Measurements from ENCODE around the gene PLA2G2D.

Gene PLA2G2D

DNA sequence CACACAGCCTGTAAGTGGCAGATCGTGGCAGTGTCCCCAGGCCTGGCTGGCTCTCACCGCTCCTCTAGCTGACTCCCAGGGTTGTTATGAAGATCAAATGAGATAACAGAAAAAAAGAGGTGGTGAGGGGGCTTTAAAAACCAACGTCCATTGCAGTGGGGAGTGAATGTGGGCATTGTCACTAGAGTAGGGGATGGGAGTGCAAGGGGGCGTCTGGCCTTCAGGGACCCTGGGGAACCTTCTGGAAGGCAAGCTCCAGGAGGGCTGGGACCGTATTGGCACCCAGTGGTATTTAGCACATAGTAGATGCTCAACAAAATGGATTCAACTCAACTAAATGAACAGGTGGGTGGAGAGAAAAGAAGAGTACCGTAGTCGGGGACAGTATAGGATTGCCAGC, 3.4 kb downstream of the PLA2G2D start:
- TF ChIP-seq, protein P1, sequence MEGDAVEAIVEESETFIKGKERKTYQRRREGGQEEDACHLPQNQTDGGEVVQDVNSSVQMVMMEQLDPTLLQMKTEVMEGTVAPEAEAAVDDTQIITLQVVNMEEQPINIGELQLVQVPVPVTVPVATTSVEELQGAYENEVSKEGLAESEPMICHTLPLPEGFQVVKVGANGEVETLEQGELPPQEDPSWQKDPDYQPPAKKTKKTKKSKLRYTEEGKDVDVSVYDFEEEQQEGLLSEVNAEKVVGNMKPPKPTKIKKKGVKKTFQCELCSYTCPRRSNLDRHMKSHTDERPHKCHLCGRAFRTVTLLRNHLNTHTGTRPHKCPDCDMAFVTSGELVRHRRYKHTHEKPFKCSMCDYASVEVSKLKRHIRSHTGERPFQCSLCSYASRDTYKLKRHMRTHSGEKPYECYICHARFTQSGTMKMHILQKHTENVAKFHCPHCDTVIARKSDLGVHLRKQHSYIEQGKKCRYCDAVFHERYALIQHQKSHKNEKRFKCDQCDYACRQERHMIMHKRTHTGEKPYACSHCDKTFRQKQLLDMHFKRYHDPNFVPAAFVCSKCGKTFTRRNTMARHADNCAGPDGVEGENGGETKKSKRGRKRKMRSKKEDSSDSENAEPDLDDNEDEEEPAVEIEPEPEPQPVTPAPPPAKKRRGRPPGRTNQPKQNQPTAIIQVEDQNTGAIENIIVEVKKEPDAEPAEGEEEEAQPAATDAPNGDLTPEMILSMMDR (IDR thresholded peaks at IDR 0.05; ENCODE audit: insufficient read depth, low read depth, low read length, missing control alignments): no peak
- no peak for DNase-seq (ENCODE audit: low read depth)
- H3K4me3 ChIP-seq (ENCODE audit: low read depth, low read length): no peak overlapping the region

- TF ChIP-seq, protein P1 (IDR thresholded peaks at IDR 0.05; ENCODE audit: insufficient read depth, low read depth, low read length, missing control alignments): no peak
- no peak for DNase-seq (ENCODE audit: low read depth)
- H3K4me3 ChIP-seq (ENCODE audit: low read depth, low read length): no peak overlapping the region
Observed at GRCh38 chr1:20115479-20115878, 3.9 kb downstream of the PLA2G2D start.

DNA sequence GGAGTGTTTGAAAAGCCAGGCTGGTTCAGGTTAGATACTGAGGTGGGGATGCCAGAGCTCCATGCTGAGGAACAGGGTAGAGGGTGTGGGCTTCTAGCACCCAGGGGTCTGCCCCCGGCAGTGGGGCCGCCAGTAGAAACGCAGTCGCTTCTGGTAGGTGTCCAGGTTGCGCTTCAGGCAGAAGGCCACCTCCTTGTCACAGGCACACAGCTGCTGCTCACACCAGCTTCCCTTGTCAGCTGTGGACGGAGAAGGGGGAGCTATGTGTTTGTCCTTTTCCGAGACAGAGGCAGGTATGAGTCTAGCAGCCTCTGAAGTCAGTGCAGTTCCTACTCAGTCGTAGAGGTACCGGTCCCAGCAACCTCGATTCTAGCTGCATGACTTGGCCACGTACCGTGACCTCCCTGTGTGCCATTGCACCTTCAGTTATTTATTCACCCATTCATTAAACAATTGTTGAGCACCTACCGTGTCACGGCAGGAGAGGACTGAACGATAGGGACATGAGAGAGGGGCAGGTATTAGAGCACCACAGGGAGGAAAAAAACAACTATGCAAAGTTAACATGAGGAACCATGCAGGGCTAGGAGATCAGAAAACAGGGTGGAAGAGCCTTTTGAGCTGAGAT, 5.2 kb downstream of the PLA2G2D start:
- H3K4me3 ChIP-seq (ENCODE audit: low read depth, low read length): no peak overlapping the region
- DNase-seq (ENCODE audit: low read depth): no peak
- TF ChIP-seq, protein P1 (IDR thresholded peaks at IDR 0.05; ENCODE audit: insufficient read depth, low read depth, low read length, missing control alignments): no peak

- DNase-seq (ENCODE audit: low read depth): no peak
- H3K4me3 ChIP-seq (ENCODE audit: low read depth, low read length): no peak overlapping the region
- TF ChIP-seq, protein P1 (IDR thresholded peaks at IDR 0.05; ENCODE audit: insufficient read depth, low read depth, low read length, missing control alignments): no peak
Observed at GRCh38 chr1:20112279-20113000, 6.9 kb downstream of the PLA2G2D start.

DNA sequence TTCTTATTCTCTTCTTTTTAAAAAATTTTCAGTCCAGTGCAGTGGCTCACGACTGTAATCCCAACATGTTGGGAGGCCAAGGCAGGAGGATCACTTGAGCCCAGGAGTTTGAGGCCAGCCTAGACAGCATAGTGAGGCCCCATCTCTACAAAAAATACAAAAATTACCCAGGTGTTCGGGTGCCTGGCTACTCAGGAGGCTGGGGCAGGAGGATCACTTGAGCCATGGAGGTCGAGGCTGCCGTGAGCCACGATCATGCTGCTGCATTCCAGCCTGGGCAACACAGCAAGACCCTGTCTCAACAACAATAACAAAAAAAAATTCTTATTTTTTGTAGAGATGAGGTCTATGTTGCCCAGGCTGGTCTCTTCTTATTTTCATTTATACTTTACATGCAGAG, 7.9 kb downstream of the PLA2G2D start:
- DNase-seq (ENCODE audit: low read depth): no peak
- TF ChIP-seq, protein P1 (IDR thresholded peaks at IDR 0.05; ENCODE audit: insufficient read depth, low read depth, low read length, missing control alignments): no peak
- no peak overlapping the region for H3K4me3 ChIP-seq (ENCODE audit: low read depth, low read length)

DNA sequence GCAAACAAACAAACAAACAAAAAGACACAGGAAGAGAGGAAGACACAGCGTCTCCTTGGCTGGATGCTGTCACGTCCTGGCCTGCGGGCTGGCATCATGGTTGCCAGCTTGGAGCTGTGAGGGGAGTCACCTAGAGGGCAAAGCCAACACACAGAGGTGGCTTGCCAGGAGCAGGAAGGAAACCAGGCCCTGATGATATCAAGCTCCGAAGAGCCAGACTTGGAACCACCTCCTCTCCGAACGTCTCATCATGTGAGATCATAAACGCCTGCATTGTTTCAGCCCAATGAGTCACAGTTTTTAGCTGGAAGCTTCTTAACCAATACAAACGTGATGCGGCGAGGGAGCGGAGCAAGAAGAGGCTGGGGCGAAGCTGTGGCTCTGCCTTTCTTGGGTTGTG, 8.7 kb downstream of the PLA2G2D start:
- TF ChIP-seq, protein P1 (IDR thresholded peaks at IDR 0.05; ENCODE audit: insufficient read depth, low read depth, low read length, missing control alignments): no peak
- no peak overlapping the region for H3K4me3 ChIP-seq (ENCODE audit: low read depth, low read length)
- no peak for DNase-seq (ENCODE audit: low read depth)
